K562 (cell line): ENCODE data around the gene RAD51AP2. TPM values are rescaled to one million over a fixed set of nuclear protein-coding genes. Genes with fewer than 3 reads are reported as not detected.

Experiments
- ATAC-seq: fragments of 200-7000 bp; cut with Tn5 transposase; 3 replicates; pipeline ENCODE4 v1.9.1; 2020; ENCODE audit warnings: moderate library complexity
- BruUV-seq: library from RNA; stranded (reverse); fragments of 400-500 nt; replicated peaks from 2 replicates; lab custom pipeline; 2021; lab: Mats Ljungman, UMichigan
- CTCF ChIA-PET: fragments of 300-600 bp; formaldehyde crosslinking; extraction: SDS; loops from one replicate; lab custom pipeline; 2021; ENCODE audit warnings: low intra/inter-chr PET ratio; lab: Yijun Ruan, JAX
- POLR2A ChIA-PET: fragments of 300-600, 350-650 bp; sonication (Branson Sonifier 250); formaldehyde crosslinking; extraction: SDS; loops from one replicate; lab custom pipeline; 2021; ENCODE audit warnings: antibody characterized with exemption, inconsistent platforms; lab: Yijun Ruan, JAX
- DNase-seq, 4 experiments: peaks; one replicate each; pipeline versions ENCODE4 v3.0.0 to v3.0.0-alpha.2; 2011 to 2018; ENCODE audit warnings: low spot score in 3 of 4, mixed read lengths in 3 of 4; ENCODE audit errors: extremely low read depth in 1 of 4
- FAIRE-seq: peaks from 2 replicates; lab custom pipeline; 2011; peaks lifted over from hg19 to GRCh38; lab: Jason Lieb, UNC
- H2AFZ ChIP-seq: 2 replicates; pipeline ENCODE4 v1.6.0; 2011; ENCODE audit warnings: low read depth, low read length, control low read depth, inconsistent platforms
- H3K27ac ChIP-seq: fragments of 200-600 bp; 3 replicates; pipeline ENCODE4 v1.8.0; 2011; ENCODE audit warnings: low read depth, mild to moderate bottlenecking, control low read depth, inconsistent platforms, low read length, moderate library complexity, mixed read lengths; ENCODE audit errors: extremely low read depth
- H3K27me3 ChIP-seq, 2 experiments: fragments of 300-600 bp in 1 of 2; 2 replicates in 1 of 2; 3 replicates in 1 of 2; pipeline versions ENCODE4 v1.6.0 to v1.8.0; 2011; ENCODE audit warnings: inconsistent platforms in 2 of 2, low read length in 2 of 2, mild to moderate bottlenecking in 1 of 2, mixed read lengths in 1 of 2, moderate library complexity in 1 of 2; ENCODE audit not compliant: control insufficient read depth in 2 of 2, insufficient read depth in 2 of 2
- H3K36me3 ChIP-seq: fragments of 300-600 bp; 3 replicates; pipeline ENCODE4 v1.8.0; 2011; ENCODE audit warnings: mild to moderate bottlenecking, low read length, inconsistent platforms; ENCODE audit not compliant: control insufficient read depth, insufficient read depth
- H3K4me1 ChIP-seq, 2 experiments: fragments of 200-600 bp in 1 of 2; replicated peaks in 1 of 2; 2 replicates in 1 of 2; 3 replicates in 1 of 2; pipeline versions ENCODE4 v1.5.1 to v1.8.0; 2011; ENCODE audit warnings: inconsistent platforms in 2 of 2, low read length in 2 of 2, mild to moderate bottlenecking in 1 of 2, mixed read lengths in 1 of 2, moderate library complexity in 1 of 2; ENCODE audit not compliant: control insufficient read depth in 2 of 2, insufficient read depth in 2 of 2
- H3K4me2 ChIP-seq: 2 replicates; pipeline ENCODE4 v1.6.1; 2011; ENCODE audit warnings: low read length, control low read depth, inconsistent platforms, mixed read lengths; ENCODE audit not compliant: insufficient read depth
- H3K4me3 ChIP-seq: fragments of 200-600 bp; sonication (generic), shearing (Covaris generic); 2 replicates; pipeline ENCODE4 v1.5.1; 2016; ENCODE audit warnings: control low read depth, inconsistent platforms
- H3K79me2 ChIP-seq: fragments of 200-600 bp; 3 replicates; pipeline ENCODE4 v1.8.0; 2011; ENCODE audit warnings: low read length, inconsistent platforms; ENCODE audit not compliant: control insufficient read depth, insufficient read depth
- H3K9ac ChIP-seq, 2 experiments: 2 replicates each; pipeline versions ENCODE4 v1.6.0 to v1.6.1; 2011; ENCODE audit warnings: low read depth in 2 of 2, low read length in 2 of 2, control low read depth in 1 of 2, inconsistent platforms in 1 of 2, mild to moderate bottlenecking in 1 of 2, mixed read lengths in 1 of 2; ENCODE audit not compliant: insufficient read depth in 1 of 2
- H3K9me1 ChIP-seq: one replicate; pipeline ENCODE4 v1.6.0; 2011; ENCODE audit warnings: inconsistent platforms, mild to moderate bottlenecking, low read length, moderate library complexity; ENCODE audit not compliant: control insufficient read depth, insufficient read depth
- H3K9me3 ChIP-seq: replicated peaks from 2 replicates; pipeline ENCODE4 v1.5.1; 2011; ENCODE audit warnings: low read depth, low read length, inconsistent platforms; ENCODE audit not compliant: control insufficient read depth, insufficient read depth
- H4K20me1 ChIP-seq: replicated peaks from 2 replicates; pipeline ENCODE4 v1.6.1; 2011; ENCODE audit warnings: low read length, inconsistent platforms, mixed read lengths; ENCODE audit not compliant: control insufficient read depth, insufficient read depth
- ATF1 ChIP-seq, 2 experiments: fragments of 450-650 bp in 1 of 2; IDR thresholded peaks; 2 replicates each; pipeline ENCODE4 v1.6.1; 2016; ENCODE audit warnings: missing compliant biosample characterization in 1 of 2, missing genetic modification characterization in 1 of 2
- C11orf30 ChIP-seq: fragments of 450-650 bp; IDR thresholded peaks from 2 replicates; pipeline ENCODE4 v1.6.1; 2016; ENCODE audit warnings: low read depth, mild to moderate bottlenecking
- CHD2 ChIP-seq: IDR thresholded peaks from 2 replicates; pipeline ENCODE4 v1.6.1; 2011; ENCODE audit warnings: low read depth, low read length
- CXXC5 ChIP-seq: fragments of 250-450 bp; sonication (Bioruptor Pico); IDR thresholded peaks from 2 replicates; pipeline ENCODE4 v1.8.0; 2022; ENCODE audit warnings: inconsistent platforms, mild to moderate bottlenecking, moderate library complexity
- DLX4 ChIP-seq: fragments of 250-450 bp; sonication (Bioruptor Pico); IDR thresholded peaks from 2 replicates; pipeline ENCODE4 v1.6.1; 2021; ENCODE audit warnings: mild to moderate bottlenecking
- GABPB2 ChIP-seq: fragments of 250-450 bp; sonication (Bioruptor Pico); conservative IDR thresholded peaks from 2 replicates; pipeline ENCODE4 v1.5.1; 2021; ENCODE audit warnings: mild to moderate bottlenecking
- KHSRP ChIP-seq: fragments of 450-650 bp; IDR thresholded peaks from 2 replicates; pipeline ENCODE4 v1.6.1; 2017
- MAFK ChIP-seq: IDR thresholded peaks from 2 replicates; pipeline ENCODE4 v1.6.1; 2011; ENCODE audit warnings: low read length, improper control_type of control experiment
- MITF ChIP-seq: IDR thresholded peaks from 2 replicates; pipeline ENCODE4 v1.6.1; 2014; ENCODE audit warnings: antibody characterized with exemption
- RBBP5 ChIP-seq: fragments of 200-600 bp; sonication (generic); IDR thresholded peaks from 2 replicates; pipeline ENCODE4 v1.6.1; 2012; ENCODE audit warnings: borderline replicate concordance, mild to moderate bottlenecking, low read length, control low read depth, inconsistent platforms; ENCODE audit not compliant: insufficient read depth, poor library complexity, severe bottlenecking
- SMARCC2 ChIP-seq: fragments of 450-650 bp; IDR thresholded peaks from 2 replicates; pipeline ENCODE4 v1.6.1; 2017; ENCODE audit warnings: antibody characterized with exemption, moderate library complexity, mild to moderate bottlenecking, low read depth
- TAF1 ChIP-seq: IDR thresholded peaks from 2 replicates; pipeline ENCODE4 v1.6.1; 2011; ENCODE audit warnings: mild to moderate bottlenecking, low read length, moderate library complexity; ENCODE audit not compliant: insufficient read depth, control insufficient read depth, severe bottlenecking; ENCODE audit errors: extremely low read depth
- ZNF124 ChIP-seq: sonication (generic); formaldehyde crosslinking; IDR thresholded peaks from 2 replicates; pipeline ENCODE4 v1.8.1; 2022; ENCODE audit warnings: missing genetic modification reagents
- ZNF316 ChIP-seq: fragments of 450-650 bp; IDR thresholded peaks from 2 replicates; pipeline ENCODE4 v1.6.1; 2016
- ZNF79 ChIP-seq: fragments of 250-450 bp; sonication (Bioruptor Pico); IDR thresholded peaks from 2 replicates; pipeline ENCODE4 v1.4.0; 2020; ENCODE audit warnings: low read depth, mild to moderate bottlenecking, moderate library complexity
- WGBS: fragments of 100-300 bp; shearing (Covaris generic); methylation state at CpG from one replicate; pipeline ENCODE4 v1.1.6; 2016; ENCODE audit warnings: low coverage, mixed read lengths; ENCODE audit not compliant: insufficient coverage; ENCODE audit errors: missing lambda C conversion rate; 5-methylcytosine and 5-hydroxymethylcytosine counted together
- in situ Hi-C: fragments of 300-500 bp; cut with MboI; formaldehyde crosslinking; loops from 4 replicates; pipeline ENCODE4 v1.15.0; 2018; ENCODE audit warnings: inconsistent platforms, mixed read lengths
- intact Hi-C: fragments of 100-400 bp; cut with micrococcal nuclease; formaldehyde crosslinking; loops from 2 replicates; pipeline ENCODE4 v1.14.2; 2022
- polyA plus RNA-seq, 8 experiments: library from polyadenylated mRNA; depleted of rRNA in 4 of 8; stranded (reverse) in 5 of 8; unstranded in 3 of 8; fragments of >200 nt; fragmentation: Nextera tagmentation in 2 of 8; fragmentation: Illumina TruSeq in 1 of 8; extraction: Ambion mirVana in 2 of 8; extraction: Trizol in 1 of 8; gene quantifications; 2 replicates each; pipeline versions ENCODE4 v1.2.1 to v1.2.3, GENCODE V29; 2011 to 2014; ENCODE audit warnings: inconsistent platforms in 1 of 8, missing spikeins in 1 of 8
- total RNA-seq, 7 experiments: library from RNA; depleted of rRNA in 6 of 7; stranded (reverse); fragments of >200 nt in 6 of 7; fragmentation: Illumina TruSeq in 2 of 7; extraction: Trizol in 2 of 7; gene quantifications; 2 replicates each; pipeline versions ENCODE4 v1.2.1 to v1.2.3, GENCODE V29; 2011 to 2021; ENCODE audit warnings: low replicate concordance in 1 of 7

RAD51AP2 gene
- total and polyA plus RNA-seq, 9 of the 15 experiments (the other 6 are each of a cell fraction or from before 2014, with no cell fraction given) = 0.01 to 0.04 (median 0.04) TPM; not detected in 6

- intact Hi-C loops = no loop called here
- BruUV-seq = no TSS peak
- Histone ChIP-seq H3K9me3 (no peaks in the 10 kb centered on the region), H3K36me3 (no peaks in the 10 kb centered on the region), H3K9ac (no peak overlapping the region), H3K27ac (no peak overlapping the region), H3K27me3 (no peaks in the 10 kb centered on the region), H4K20me1 (no peaks in the 10 kb centered on the region), H3K4me2 (no peak overlapping the region), H3K9me1 (no peaks in the 10 kb centered on the region), H2AFZ (no peak overlapping the region)
- 0% methylated on average over 1 of the region's 1 CpG for WGBS
- FAIRE-seq = no peak
- CTCF ChIA-PET = no interaction called here
- in situ Hi-C loops = no loop called here
- TF ChIP-seq ZNF316 (peak; percentile 27; the same call in 1 of the 2 replicates), MAFK (peak; percentile 35; the same call in 1 of the 2 replicates), RBBP5 (no peak), C11orf30 (0 out of 2 replicates have a peak, but pooled peaks have one; percentile 17)
- TF ChIP-seq, all 486 proteins: peak for 3
- Histone ChIP-seq H3K79me2 (no peaks in the 10 kb centered on the region), H3K4me1 (no peaks in the 10 kb centered on the region), H3K4me3 (no peak overlapping the region)
- ATAC-seq = no peak
- POLR2A ChIA-PET = interaction anchor here (0.6 kb wide), 1 partner anchor 11 kb away, joined by 5 read pairs; no protein-coding TSS in a partner anchor
- no peak for DNase-seq
Observed at GRCh38 chr2:17483496-17483895, 34.7 kb downstream of the RAD51AP2 start.

GRCh38 chr2:17482651-17483050 is 35.6 kb downstream of the RAD51AP2 start:
- Histone ChIP-seq H3K27ac (no peak overlapping the region), H3K4me3 (no peak overlapping the region), H3K27me3 (no peaks in the 10 kb centered on the region), H3K9me1 (no peaks in the 10 kb centered on the region), H3K4me2 (no peak overlapping the region), H4K20me1 (no peaks in the 10 kb centered on the region), H3K36me3 (no peaks in the 10 kb centered on the region), H3K9ac (no peak overlapping the region), H3K9me3 (no peaks in the 10 kb centered on the region), H3K4me1 (no peaks in the 10 kb centered on the region), H3K79me2 (no peaks in the 10 kb centered on the region), H2AFZ (no peak overlapping the region)
- WGBS = 4% methylated on average over 2 of the region's 2 CpGs
- ChIA-PET CTCF (no interaction called here), POLR2A (interaction anchor here (0.6 kb wide), 1 partner anchor 11 kb away, joined by 5 read pairs; no protein-coding TSS in a partner anchor)
- DNase-seq (no peak), FAIRE-seq (no peak), ATAC-seq (no peak)
- in situ Hi-C loops = no loop called here
- no TSS peak for BruUV-seq
- intact Hi-C loops = no loop called here
- no peak for TF ChIP-seq SMARCC2
- no peak for TF ChIP-seq ZNF79 (CRISPR knock-in tag)
- TF ChIP-seq GABPB2 (CRISPR knock-in tag) = no peak
- TF ChIP-seq TAF1 = no peak
- no peak for TF ChIP-seq KHSRP
- no peak for TF ChIP-seq MITF
- TF ChIP-seq CHD2 = no peak
- TF ChIP-seq CXXC5 (CRISPR knock-in tag) = no peak
- TF ChIP-seq ATF1 (CRISPR knock-in tag; IDR thresholded peaks at IDR 0.05) = no peak
- TF ChIP-seq ATF1 (tag; IDR thresholded peaks at IDR 0.05) = no peak
- no peak for TF ChIP-seq ZNF124
- TF ChIP-seq DLX4 (CRISPR knock-in tag) = no peak
